T-helper 2 cell treated with Interferon-gamma antibody and Interleukin-4, amounts not matched to agents 100 ng/mL and 5 ng/mL, for 36 hours (primary cell): ENCODE results near the gene IGFBP2. TPM values are rescaled to one million over a fixed set of nuclear protein-coding genes. Genes with fewer than 3 reads are reported as not detected.

ENCODE experiments used
- intact Hi-C: fragments of 100-400 bp; cut with micrococcal nuclease; formaldehyde crosslinking; loops from one replicate; pipeline ENCODE4 v1.15.1; 2023
- total RNA-seq: library from RNA; stranded (reverse); gene quantifications from 2 replicates; pipeline ENCODE4 v1.2.3, GENCODE V29; 2022

Gene IGFBP2
- total RNA-seq, 1 donor from 2014 or later: 24.9 TPM

DNA sequence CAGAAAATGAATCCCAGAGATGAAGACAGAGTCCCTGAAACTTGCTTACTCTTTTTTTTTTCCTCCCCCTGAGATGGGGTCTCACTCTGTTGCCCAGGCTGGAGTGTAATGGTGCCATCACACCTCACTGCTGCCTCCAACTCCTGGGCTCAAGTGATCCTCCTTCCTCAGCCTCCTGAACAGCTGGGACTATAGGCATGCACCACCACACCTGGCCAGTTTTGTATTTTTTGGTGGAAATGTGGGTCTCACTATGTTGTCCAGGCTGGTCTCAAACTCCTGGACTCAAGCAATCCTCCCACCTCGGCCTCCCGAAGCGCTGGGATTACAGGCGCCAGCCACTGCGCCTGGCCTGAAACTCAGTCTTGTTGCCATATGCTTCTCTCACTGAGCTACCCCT, 27.8 kb downstream of the IGFBP2 start:
- intact Hi-C loops: loop anchor here (10.0 kb wide), 1 partner anchor 256 kb away; no protein-coding TSS in a partner anchor

- intact Hi-C loops: loop anchor here (10.0 kb wide), 1 partner anchor 257 kb away; no protein-coding TSS in a partner anchor
These were observed 28.6 kb downstream of the IGFBP2 start for GRCh38 chr2:216661639-216662375.

DNA sequence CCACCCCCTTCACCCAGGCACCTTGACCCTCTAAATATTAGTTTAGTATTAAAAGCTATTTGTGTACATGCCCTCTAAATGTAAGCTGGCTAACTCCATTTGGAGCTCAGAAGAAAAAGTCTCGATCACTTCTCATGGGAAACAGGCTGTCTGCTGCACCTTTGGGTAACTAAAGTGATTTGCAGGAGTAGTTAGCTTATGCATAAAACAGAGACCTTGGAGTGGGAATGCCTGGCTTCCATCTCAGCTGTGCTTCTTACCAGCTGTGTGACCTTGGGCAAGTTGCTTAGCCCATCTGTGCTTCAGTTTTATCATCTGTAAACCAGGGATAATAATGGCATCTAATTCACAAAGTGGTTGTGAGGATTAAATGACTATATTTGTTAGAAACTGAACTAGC, 29.9 kb downstream of the IGFBP2 start:
- intact Hi-C loops: loop anchor here (10.0 kb wide), 1 partner anchor 258 kb away; no protein-coding TSS in a partner anchor

DNA sequence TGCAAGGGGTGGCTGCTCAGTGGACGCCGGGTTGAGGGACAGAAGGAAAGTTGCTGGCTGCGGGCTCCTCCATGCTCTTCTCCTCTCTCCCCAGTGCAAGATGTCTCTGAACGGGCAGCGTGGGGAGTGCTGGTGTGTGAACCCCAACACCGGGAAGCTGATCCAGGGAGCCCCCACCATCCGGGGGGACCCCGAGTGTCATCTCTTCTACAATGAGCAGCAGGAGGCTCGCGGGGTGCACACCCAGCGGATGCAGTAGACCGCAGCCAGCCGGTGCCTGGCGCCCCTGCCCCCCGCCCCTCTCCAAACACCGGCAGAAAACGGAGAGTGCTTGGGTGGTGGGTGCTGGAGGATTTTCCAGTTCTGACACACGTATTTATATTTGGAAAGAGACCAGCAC, 30.6 kb downstream of the IGFBP2 start:
- intact Hi-C loops: loop anchor here (10.0 kb wide), 1 partner anchor 259 kb away; no protein-coding TSS in a partner anchor

DNA sequence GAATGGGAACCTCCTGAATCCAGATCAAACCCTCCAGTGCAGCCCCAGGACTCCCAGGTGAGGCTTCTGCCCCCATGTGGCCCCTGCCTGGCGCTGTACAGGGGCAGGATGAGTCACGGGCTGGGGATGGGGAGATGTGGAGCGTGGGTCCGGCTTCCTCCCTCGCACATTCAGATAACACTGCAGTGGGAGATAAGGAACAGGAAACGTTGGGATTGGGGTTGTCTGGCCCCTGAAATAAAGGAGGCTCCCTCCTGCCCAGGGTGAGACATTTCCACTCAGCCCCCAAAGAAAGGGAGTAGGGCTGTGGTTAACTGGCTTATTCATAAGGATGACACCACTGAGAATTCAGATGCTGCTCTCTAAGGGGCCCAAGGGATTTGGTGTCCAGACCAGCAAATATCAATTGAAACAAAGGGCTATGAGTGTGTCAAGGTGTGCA, 31.4 kb downstream of the IGFBP2 start:
- intact Hi-C loops: loop anchor here (5.0 to 10.0 kb wide), 2 partner anchors 260 to 632 kb away; no protein-coding TSS in a partner anchor

DNA sequence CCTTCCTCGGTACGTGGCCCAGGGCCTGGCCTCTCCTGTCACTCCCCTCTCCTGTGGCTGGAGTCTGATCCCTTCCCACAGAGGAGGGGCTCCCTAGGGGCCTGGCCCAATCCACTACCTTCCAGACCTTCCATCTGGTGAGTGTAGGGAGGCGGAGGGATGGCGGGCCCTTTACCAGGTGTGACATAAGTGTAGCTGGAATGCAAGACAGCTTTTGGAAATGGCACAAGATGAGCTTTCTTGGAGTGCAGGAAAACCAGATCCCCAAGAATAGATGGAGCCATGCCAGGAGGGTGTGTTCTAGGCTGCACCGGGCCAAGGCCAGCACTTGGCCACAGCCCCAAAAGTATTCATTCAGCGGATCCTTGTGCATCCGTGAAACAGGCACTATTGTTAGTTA, 32.0 kb downstream of the IGFBP2 start:
- intact Hi-C loops: loop anchor here (5.0 to 10.0 kb wide), 2 partner anchors 260 to 633 kb away; no protein-coding TSS in a partner anchor

DNA sequence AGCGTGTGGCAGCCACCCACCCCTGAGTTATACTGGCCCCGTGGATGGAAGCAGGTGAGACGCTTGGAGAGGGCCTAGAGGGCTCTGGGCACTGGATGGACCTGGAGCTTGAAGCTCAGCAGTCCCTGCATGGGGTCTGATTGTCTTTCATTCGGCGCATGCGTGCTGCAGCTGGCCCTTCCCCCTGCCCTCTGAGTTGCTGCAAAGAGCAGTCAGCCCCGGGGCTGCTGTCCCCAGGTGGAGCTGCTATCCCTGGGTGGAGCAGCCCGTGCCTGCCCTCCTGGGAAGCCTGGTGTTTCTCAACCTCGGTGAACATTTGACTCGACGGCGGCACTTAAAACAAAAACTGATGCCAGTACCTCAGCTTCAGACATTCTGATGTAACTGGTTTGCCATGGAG, 32.5 kb downstream of the IGFBP2 start:
- intact Hi-C loops: loop anchor here (1.0 to 10.0 kb wide), 3 partner anchors 146 to 633 kb away; no protein-coding TSS in a partner anchor

GRCh38 chr2:216666461-216667233, 33.4 kb downstream of the IGFBP2 start:
- intact Hi-C loops: loop anchor here (1.0 to 10.0 kb wide), 3 partner anchors 147 to 634 kb away; no protein-coding TSS in a partner anchor

DNA sequence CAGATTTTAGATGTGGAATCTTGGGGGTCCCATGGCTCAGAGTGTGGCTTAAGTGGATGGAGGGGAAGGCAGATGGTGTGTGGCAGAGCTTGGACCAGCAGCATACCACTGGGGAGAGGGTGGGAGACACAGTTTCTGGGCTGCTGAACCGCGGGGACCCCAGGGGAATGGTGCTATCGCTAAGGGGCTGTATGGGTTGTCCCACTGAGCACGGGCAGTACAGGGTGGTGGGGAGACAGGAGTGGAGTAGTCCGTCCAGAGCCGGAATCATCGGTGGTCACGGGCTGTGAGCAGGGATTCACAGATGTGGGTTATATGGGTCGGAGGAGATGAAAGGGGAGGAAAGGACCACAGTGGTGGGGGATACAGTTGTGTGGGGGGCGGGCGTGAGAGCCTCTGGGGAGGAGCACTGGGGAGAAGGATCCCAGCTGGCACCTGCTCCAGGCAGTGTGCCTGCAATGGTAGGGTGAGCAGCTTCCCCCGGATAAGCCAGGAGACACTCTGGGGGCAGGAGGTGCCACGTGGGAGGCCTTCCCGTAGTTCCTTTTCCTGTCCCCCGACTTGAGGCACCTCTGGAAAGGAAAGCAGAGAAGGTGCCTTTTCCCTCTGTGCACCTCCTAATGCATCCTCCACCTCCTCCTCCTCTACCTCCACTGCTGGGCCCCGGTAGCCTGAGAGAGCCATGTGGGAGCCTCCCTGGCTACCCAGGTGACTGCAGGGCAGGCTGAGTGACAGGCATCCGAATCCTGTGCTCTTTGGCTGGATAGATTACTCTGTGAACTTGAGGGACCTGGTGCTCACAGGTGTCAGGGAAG, 37.3 kb downstream of the IGFBP2 start:
- intact Hi-C loops: no loop called here

GRCh38 chr2:216671081-216671411, 37.8 kb downstream of the IGFBP2 start:
- intact Hi-C loops: no loop called here

DNA sequence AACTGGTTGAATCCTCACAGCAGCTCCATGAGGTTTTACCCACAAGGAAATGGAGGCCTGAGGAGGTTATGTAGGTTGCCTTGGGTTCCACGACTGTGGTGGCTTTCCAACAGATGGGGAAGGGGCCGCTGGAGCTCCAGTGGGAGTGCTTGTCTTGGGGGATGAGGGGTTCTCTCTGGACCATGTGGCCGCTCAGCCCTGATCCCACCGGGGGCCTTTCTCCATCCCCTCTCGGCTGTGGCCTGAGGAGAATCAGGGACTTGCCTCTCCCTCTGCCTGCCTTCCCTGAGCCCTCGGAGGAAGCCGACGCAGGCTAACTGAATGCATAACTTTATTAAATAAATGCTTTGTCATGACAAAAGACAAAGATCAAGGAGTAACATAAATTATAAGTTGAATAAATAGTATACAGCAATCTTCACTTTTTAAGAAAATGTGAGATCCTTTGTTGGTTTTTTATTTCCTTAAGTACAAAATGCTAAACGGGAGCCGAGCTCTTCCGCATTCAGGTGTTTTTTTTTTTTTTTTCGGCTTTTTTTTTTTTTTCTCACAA, 38.6 kb downstream of the IGFBP2 start:
- intact Hi-C loops: no loop called here

- intact Hi-C loops: no loop called here
These were observed 39.2 kb downstream of the IGFBP2 start for GRCh38 chr2:216672466-216672865.

GRCh38 chr2:216673021-216673420, 39.8 kb downstream of the IGFBP2 start:
- intact Hi-C loops: no loop called here

- intact Hi-C loops: no loop called here
These were observed 40.4 kb downstream of the IGFBP2 start for GRCh38 chr2:216673609-216674008.

DNA sequence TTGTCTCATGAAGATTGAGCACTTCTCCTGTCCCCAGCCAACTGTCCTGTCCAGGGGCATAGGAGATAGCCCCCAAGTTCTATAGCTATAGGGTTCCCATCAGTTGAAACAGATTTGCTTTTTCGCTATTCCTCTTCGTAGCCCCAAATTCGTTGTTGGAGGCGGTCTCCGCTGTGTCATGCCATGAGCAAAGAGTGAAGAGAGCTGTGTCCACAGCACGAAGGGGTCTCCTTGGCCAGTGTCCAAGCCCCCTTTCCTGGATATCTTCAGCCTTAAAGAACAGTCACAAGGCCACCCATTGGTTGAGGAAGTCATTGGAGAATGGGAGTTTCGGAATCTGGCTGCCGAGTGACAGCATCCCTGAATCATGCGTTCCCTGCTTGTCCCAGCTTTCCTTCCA, 41.2 kb downstream of the IGFBP2 start:
- intact Hi-C loops: no loop called here

- intact Hi-C loops: no loop called here
These were observed 43.4 kb downstream of the IGFBP2 start for GRCh38 chr2:216676630-216677029.

DNA sequence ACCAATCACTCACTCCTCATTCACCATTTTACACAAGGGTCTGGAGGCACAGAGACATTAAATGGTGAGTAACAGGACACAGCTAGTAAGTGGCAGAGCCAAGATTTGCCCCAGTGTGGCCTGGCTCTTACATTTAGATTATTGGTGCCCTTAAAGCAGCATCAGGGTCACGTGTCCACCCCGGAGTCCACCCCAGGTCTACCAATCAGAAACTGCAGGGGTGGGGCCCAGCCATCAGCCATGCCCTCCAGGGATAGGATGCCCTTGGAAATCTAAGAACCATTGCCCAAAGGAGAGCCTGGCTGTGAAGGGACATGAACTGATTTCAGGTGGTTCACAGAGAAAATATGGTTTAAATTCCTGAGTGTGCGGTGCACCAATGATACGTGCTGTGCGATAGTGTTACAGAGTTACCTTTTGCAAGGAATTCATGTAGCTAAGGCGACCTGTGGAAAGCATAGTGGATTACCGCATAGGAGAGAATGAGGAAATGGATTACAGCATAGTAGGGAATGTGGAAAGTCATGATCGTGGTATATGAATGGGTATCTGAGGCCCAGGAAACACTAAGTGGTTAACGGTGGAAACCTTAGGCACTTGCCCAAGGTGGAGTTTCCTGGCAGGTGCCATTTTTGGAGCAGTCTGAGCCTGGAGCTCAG, 44.3 kb downstream of the IGFBP2 start:
- intact Hi-C loops: no loop called here

DNA sequence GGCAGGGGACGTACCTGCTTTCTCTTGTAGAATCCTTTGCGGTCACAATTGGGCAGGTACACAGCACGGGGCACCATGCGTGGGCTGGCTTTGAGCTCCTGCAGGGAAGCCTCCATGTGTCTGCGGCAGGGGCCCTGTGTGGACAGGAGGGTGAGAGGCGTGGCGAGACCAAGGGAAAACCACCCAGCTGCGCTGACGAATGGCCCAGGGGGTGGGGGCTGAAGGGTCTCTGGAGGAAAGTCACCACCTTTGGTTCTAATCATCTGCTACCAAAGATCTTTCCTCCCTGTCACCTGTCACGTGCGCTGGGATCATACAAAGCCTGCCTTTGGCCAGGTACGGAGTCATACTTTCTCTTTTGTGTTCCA, 44.9 kb downstream of the IGFBP2 start:
- intact Hi-C loops: no loop called here

DNA sequence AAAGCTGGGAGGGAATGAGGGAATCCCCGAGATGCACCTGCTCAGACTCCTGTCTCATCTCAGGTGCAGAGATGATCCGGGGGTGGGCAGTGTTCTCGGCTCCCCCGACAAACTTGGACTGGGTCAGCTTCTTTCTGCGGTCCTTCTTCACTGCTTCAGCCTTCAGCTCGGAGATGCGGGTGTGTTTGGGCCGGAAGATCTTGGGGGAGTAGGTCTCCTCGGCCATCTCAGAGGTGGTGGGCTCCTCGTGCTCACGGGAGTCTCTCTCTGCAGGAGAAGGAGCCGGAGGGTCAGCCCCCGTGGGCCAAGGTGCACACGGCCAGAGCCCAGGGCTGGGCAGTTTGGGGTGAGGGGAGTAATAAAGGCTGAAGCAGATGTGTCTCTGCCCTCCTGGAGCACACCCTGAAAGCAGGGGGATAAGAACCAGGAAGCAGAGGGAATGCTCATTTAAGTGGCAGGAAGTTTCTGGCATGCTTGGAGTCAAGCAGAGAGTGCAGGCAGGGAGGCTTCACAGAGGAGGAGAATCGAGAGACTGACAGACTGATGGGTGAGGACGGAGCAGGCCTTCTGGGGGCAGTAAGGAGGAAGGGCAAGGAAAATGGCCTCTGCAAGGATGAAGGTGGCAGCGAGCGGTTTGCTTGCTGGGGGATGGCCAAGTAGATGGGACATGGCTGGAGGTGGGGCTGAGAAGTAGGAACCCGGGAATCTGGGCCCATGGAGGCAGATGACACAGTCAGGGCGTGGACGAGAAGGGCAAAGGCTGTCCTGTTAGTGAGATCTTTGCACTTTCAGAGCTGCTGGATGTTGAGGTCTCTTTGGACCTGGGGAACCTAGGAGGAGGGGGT, 45.8 kb downstream of the IGFBP2 start:
- intact Hi-C loops: no loop called here

DNA sequence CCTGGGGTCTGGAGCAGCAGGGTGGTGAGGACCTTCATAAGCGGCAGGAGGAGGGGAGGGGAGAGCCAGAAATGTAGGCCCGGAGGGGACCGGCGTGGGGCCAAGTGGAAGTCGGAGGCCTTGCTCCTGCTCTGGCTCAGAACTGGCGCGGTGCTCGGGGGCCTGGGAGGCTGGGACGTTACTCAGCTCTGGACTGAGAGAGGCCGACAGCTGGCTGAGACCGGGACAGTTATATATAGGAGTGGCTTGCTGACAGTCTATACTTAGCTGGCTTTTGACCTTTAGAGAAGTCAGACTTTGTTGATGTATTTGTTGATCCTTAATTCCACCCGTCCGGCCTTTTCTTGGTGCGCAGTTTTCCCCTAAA, 46.4 kb downstream of the IGFBP2 start:
- intact Hi-C loops: loop anchor here (5.0 kb wide), 1 partner anchor 1078 kb away; no protein-coding TSS in a partner anchor
